Esophagus muscularis mucosa (tissue), 4 donors: ENCODE data around the gene PEDS1.

Experiments
- CTCF ChIP-seq, 3 experiments: fragments of 200-600 bp in 2 of 3; fragments of 450-650 bp in 1 of 3; sonication (generic) in 2 of 3; IDR thresholded peaks; one replicate each; pipeline ENCODE4 v1.5.1; 2017 to 2019; ENCODE audit warnings: antibody characterized with exemption in 3 of 3, mild to moderate bottlenecking in 2 of 3, moderate library complexity in 1 of 3
- EP300 ChIP-seq: sonication (generic); formaldehyde crosslinking; IDR thresholded peaks from one replicate; pipeline ENCODE4 v1.6.1; 2017; ENCODE audit warnings: antibody characterized with exemption
- POLR2A ChIP-seq: fragments of 450-650 bp; IDR thresholded peaks from one replicate; pipeline ENCODE4 v1.6.1; 2017; ENCODE audit warnings: antibody characterized with exemption, moderate library complexity, mild to moderate bottlenecking, low read depth
- POLR2AphosphoS5 ChIP-seq, 2 donors: sonication (generic); formaldehyde crosslinking; IDR thresholded peaks; one replicate each; pipeline ENCODE4 v1.6.1; 2017; ENCODE audit warnings: antibody characterized with exemption in 2 of 2

- TF ChIP-seq CTCF (IDR thresholded peaks at IDR 0.05) (no peak), POLR2A (no peak), EP300 (no peak), POLR2AphosphoS5 (IDR thresholded peaks at IDR 0.05) (no peak)
Measured at GRCh38 chr20:50188879-50189680, 35.6 kb upstream of the PEDS1 start.
